Medulla oblongata (tissue), 1 donor: Measurements from ENCODE around the gene S1PR1.

Source experiments
- DNase-seq: peaks from one replicate; pipeline ENCODE4 v3.0.0-alpha.2; 2015; ENCODE audit errors: extremely low spot score

The S1PR1 gene

DNA sequence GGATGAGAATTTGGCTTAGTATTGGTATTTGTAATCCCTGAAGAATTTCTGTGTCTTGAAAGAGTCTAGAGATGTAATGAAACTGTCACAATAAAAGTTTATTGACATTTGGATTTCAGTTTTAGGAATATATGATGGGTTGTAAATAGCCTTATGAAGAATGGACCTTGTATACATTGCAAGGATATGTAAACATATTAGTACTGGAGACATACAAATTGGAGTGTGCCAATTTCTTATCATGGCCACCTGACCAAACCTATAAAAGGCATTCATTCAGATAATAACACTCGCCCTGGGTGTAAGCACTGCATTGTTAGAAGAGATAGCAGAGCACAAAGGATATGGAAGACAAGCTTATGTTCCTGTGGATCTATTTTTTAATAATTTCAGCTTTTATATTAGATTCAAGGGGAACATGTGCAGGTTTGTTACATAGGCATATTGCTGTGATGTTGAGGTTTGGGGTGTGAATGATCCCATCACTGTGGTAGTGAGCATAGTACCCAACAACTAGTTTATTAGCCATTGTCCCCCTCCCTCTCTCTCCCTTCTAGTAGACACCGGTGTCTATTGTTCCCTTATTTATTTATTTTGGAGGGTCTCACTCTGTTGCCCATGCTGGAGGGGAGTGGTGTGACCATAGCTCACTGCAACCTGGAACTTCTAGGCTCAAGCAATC, 8.6 kb downstream of the S1PR1 start:
- no peak for DNase-seq

DNA sequence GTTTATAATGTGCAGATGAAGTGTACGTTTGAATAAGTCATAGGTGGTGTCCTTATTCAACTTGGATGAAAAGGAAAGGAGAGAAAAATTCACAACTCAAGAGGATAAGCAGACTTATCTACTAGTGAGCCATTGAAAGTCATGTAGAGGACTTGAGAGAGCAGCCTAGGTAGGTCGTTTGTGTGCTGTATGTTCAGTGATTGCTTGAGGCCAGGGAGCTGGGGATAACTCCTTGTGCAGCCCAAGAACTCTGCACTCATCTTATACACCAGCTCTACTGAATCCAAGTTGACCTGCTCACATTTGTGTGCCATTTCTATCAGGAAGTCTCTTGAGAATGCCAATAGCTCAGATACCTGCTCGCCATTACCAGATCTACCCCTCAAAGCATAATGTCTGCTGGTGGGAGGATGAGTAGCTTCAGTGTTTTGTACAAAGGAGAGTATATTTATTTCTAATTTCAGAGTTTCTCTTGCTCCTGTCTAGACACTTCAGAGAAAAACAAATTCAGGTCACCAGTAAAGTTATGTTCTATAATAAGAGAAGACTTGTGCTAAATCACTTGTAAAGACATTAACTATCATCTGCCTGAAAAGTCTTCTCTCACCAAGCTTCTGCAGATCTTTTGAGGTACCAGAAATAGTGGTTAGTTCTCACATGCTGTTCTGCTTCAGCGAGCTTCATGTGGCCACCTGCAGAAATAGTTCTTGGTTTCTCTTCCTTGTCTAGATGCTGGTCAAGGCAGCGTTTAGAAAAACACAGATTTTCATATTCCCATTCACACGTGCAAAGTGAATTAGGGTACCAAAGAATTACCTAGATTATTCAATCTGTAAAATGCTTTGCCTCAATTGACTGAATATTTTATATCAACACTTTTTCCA, 10.8 kb downstream of the S1PR1 start:
- DNase-seq, result peak; percentile 37

DNA sequence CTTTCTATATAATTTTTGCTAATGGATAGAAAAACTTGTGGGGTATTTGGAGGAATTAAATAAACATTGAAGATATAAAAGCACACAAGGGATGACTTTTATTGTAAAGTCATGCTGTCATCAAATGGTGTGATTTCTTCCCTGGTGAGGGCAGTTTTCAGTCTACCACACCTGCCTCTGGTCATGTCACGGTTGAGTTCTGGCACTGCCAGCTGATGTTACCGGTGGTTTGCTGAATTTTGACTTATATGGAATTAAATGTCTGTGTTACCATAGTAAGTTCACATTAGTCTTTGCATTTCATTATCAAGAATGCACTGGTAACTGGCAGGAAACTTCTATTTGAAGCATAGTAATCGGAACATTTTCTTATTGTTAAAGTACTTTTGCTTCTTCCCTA, 13.4 kb downstream of the S1PR1 start:
- DNase-seq, result no peak

DNA sequence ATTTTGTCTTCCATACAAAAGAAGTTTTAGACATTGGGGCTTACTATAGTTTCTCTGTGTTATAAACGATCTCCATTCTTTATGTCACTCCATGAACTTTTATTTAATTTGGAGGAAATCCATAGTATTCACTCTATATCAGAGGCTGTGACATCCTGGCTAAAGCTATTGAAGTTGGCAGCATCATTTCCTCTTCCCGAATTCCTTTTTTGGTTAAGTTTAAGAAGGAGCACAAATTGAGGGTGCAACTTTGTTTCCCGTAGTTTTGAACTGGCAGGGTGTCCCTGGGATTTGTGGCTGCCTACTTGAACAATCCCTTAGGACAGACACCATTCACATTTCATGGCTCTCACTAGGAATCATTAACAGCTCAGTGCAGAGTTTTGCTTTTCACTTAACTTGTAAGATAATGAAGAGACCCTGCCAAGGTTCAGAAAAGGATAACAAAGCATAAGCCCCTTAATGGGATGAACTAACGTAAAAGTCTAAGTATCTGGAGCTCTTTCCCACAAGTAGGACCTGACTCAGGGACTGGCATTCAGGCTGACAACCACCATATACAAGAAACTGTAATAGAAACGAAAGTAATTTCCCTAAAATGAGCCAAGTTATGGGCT, 13.9 kb downstream of the S1PR1 start:
- DNase-seq, result no peak

DNA sequence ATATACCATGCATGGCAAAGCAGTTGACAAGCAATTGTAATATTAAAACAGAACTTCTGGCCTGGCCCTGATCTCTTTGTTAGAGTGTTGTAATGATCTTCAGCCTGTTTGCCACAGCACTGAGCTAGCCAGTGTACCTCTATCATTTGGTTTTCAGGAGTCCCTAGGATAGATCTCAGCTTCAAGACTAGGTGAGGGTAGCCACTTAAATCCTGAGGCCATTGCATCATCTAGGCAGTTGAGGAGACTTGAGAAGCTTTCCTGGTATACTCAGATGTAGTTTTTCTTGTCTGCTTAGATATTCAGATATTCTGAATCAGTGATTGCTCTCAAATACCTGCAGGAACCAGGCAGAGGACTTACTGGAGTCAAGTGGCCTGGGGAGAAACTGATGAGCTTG, 14.7 kb downstream of the S1PR1 start:
- DNase-seq, result no peak

DNA sequence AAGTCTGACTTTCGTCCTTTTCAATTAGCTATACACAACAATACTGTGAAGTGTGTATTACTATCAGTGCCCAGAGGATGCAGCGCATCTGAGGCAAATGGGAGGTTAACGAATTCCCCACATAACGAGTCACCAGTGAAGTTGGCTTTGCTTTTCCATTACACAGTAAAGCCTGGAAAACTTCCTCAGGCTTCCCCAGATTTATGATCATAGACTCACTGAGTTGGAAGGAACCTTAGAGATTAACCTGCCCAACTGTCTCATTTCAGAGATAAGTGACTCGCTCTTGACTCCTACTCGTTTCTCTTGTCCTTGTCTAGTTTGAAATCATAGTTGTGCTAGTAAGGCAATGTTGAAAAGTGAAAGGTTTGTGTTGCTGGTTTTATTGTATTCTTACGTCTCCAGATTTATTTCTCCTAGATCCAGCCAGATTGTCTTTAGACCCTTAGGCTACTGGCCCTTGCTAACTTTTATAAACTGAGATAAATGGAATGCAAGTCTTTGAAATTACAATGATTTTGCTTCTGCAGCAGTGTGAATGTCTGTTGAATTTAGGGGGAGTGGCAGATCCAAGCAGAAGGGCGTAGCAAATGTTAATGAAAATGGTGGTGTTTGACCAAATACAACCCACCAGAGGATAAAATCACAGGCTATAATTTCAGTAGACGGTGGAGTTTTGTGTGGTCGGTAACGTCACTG, 17.3 kb downstream of the S1PR1 start:
- DNase-seq, result no peak

DNA sequence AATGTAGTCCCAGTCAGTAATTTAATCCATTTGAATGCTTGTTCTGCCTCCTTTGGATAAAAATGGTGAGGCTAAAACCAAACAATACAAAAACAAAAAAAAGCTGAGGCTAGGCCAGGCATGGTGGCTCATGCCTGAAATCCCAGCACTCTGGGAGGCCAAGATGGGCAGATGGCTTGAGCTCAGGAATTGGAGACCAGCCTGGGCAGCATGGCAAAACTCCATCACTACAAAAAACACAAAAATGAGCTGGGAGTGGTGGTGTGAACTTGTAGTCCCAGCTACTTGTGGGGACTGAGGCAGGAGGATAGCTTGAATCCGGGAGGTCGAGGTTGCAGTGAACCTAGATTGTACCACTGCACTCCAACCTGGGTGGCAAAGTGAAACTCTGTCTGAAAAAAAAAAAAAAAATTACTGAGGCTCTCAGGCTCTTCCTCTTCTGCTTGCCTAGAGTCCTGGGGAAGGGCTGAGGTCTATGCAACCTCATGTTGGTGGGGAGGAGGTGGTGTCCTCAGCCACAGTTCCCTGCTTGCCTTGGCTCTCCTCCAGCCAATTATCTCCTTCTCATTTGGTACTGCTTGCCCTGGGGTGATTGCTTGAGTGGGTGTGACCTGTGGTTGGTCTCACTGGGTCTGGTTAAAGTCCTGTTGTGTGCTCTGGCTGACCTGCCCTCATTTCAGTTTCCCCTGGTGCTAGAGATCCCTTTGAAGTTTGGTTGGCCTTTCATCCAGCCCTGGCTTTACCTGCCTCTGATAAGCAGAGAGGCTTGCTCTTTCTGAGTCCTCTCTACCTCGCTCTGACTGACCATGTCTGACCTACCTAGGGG, 20.9 kb downstream of the S1PR1 start:
- no peak for DNase-seq

DNA sequence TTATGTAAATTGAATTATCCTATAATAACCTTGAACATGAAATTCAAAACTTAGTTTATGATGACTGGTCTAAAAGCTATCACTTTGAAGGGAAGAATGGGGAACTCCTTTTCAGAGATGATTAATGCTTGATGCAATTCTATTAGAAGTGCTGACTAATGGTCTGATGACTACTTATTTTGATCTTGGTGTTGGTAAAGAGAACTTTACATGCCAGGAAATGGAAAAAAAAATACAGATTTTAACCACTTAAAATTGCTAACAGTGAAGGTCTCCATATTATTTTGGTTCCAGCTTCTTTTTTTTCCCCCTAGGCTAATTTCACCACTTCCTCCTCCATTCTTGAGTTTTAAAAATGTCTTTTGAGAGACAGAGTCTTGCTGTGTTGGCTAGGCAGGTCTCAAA, 22.9 kb downstream of the S1PR1 start:
- DNase-seq, result peak; percentile 52

DNA sequence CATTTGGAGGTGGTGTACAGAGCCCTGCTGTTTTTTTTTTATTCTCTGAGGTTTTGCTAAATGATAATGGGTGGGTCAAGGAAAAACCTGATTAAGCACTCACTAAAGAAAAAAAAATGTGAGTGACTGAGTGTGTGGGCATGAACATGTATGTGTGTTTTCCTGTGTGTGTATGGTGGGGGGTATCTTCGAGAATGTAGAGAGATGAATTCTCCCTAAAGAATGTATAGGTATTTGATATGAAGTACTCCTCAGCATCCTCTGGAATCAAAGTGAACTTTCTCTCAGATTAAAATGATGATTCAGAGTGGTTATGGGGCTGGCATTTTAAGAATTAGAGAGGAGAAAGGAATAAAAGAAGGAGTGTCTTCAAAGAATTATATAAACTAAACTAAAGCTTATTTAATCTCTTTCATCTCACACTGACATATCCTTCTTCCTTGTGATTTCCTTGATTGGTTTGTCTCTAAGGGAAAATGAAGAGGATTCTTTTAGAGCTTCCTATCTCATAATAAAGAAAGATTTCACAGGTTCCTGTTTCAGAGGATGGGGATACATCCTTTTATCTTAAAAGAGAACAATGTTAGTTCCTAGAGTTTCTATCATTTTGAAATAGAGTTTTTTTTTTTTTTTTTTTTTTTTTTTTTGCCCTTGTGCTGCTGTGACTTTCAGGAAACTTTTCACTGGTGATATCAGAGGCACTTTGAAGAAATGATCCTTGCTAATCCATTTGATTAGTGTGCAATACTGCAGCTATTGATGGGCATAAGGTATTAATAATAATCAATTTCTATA, 23.9 kb downstream of the S1PR1 start:
- DNase-seq, result no peak

DNA sequence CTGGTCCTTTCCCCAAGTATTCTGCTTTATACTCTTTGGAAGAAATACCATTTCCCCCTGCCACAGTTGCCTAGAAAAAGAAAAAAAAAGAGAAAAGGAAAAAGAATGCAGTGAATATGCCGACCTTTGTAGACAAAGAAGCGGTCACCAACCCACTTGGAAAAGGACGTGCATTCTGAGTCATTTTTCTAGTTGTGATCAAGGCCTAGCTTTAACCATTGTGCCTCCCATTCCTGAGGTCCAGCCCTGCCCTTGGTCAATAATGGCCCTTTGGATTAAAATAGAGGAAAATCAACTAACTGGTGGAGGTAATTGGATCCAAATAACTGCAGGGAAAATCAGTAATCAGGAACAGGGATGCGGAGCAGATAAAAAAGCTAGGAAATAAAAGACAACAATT, 24.8 kb downstream of the S1PR1 start:
- DNase-seq, result no peak

DNA sequence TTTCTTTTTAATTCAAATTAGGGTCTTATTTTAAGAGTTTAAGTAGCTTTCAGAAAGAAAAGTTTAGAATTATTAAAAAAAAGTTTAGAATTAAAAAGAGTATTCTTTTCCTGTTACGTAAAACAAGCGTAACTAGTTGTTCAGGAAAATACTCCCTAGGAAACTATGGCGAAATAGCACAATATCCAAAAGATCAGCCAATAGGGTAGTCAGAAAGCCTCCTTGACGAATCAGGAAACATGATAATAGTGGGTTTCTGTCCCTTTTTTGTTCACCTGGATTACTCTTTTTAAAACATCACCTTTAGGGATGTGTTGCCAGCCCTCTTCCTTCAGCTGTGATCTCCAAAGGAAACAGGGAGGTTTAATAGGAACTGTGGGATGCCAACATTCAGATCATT, 25.2 kb downstream of the S1PR1 start:
- no peak for DNase-seq

DNA sequence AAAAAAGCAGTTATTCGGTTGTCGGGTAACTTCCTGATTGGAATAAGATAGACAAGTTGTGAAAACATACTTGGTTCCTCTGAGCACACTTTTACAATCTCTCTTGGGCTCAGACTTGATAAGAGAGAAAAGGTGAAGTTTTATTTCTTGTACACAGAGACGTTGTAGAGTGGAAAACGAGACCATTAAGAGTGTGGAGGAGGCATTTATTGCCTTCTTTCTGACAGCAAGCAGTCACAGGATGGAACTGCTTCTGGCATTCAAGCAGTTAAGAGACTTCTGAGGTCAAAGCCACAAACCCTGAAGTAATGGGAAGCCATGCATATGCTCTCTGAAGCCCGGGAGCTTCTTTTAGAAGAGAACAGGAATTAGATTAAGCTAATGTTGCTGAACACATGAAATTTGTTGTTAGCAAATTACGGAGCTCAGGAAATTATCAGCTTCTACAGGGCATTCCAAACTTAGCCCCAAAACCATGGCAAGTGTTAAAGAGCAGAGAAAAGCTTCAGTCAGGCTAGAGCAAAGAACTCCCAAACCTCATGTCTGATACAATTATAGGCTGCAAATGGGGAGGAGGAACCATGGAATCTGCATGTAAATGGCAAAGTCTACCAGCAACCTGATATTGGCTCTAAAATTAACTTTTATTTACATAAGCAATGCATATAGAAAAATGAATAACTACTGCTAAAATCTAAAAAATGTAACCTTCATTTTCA, 26.0 kb downstream of the S1PR1 start:
- DNase-seq, result peak; percentile 45

DNA sequence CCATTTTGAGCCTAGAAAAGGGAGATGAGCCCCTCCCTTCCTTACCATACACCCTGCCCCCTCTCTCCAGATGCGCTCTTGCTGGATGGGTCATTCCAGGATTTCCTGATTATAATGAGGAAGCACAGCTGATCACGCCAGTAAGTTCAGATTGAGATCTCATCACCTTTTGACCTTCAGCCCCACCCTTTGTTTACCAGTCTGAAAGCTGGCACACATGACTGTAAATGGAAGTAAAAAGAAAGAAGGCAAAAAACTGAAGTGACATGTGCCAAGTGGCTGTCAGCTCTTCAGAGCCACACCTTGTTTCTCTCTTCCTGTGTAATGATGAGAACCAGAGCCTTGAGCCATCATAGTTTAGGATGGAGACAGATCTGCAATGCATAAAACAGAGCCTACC, 27.9 kb downstream of the S1PR1 start:
- DNase-seq, result no peak

DNA sequence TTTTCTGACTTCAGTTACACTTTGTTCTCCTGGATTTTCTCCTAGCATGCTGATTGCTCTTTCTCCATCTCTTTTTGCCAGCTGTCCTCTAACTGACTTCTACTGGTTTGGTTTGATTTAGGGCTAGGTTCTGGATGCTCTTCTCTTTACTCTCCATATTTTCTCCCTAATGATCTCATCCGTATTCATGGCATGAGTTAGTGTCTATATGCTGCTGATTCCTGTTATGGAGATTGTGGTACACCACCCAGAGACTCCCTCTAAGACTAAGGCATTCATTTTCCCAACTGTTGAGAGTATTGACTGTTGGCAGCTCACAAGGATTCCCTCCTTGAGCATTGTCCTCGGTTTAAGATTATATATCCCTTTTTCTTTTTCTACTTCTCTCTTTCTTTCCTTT, 28.9 kb downstream of the S1PR1 start:
- no peak for DNase-seq

DNA sequence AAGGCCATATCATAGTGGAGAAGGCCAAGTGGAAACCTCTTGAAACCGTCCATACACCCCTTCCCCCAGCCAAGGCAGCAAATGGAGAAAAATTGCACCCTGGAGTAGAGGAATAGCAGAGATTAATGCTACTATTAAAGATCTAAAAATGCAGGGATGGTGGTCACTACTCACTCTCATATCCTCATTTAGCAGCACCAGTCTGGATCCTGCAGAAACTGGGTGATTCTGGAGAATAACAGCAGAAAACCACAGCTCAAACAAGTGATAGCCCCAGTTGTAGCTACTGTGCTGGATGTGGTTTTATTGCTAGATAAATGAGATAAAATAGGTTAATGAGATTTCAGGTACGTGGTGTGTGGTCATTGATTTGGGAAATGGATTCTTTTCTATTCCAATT, 30.3 kb downstream of the S1PR1 start:
- no peak for DNase-seq

DNA sequence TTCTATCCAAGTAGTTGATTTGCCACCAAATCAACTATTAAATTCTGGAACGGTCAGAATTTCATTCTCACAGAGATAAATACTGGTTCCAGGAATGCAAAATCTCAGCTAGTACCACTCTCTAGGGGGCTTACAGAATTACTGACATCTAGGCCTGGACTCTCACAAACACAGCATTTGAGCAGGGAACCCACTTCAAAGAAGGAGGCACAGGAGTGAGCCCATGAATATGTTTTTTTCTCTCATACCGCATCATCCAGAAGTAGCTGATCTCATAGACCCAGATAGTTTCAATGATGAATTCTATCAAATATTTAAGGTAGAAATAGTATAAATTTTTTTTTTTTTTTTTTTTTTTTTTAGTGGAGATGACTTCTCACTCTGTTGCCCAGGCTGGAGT, 32.1 kb downstream of the S1PR1 start:
- no peak for DNase-seq

DNA sequence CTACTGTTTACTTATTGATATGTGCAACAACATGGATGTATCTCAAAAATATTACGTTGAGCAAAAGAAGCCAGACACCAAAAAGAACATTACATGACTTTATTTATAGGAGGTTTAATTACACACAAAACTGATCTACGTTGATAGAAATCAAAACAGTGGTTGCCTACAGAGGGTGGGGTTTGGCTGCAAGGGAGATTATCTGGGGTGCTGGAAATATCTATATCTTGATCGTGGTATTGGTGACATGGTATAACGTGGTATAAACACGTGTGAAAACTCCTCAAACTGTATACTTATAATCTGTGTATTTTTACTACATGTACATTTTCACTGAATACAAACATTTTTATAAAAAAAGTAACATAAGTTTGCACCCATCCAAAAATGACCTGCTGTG, 38.9 kb downstream of the S1PR1 start:
- no peak for DNase-seq

DNA sequence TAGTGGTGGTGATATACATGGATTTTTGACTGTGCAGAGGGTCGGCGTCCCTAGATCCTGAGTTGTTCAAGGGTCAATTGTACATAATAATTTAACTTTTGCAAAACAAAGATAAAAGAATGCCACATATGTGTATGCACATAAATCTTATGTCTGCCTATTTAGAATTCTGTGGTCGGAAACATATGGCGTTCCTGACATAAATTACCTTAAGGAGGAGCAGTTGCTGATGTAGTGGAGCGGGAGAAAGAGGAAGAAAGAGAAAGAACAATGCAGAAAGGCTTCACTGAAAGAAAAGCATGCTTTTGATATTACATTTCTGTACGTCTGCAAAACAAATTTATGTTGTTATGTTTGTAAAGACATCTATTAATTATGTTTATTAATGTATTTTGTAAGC, 40.0 kb downstream of the S1PR1 start:
- no peak for DNase-seq

DNA sequence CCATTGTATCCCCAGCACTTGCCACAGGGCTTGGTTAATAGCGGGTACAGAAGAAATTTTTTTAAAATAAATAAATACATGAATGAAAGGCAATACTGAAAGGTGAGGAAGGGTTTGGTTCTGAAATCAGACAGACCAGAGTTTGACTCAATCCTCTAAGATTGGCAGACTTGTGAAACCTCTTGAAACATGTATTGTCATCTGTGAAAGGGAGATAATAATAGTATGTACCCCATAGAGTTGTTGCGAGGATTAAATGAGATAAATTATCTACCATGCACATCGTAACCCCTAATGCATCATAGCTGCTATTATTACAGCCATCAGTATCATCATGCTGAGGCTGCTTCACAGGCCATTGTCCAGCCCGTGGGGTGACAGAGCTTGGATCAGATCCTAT, 41.4 kb downstream of the S1PR1 start:
- DNase-seq, result no peak

DNA sequence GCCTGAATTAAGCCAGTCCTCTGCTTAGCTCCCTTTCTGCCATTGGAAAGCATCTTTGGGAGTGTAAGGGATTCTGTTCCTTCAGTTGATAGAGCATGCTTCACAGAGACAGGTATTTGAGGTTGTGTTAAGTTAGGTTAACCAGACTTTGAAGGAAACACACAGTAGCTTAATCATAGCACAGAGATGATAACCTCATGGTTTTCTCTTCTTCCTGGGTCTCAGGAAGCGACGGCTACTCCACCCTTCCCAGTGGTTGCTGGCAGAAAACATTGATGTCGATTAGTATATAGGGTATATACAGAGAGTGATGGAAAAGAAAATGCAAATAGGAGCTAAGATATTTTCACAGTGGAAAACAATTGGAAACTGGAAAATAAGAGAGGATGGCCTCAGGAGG, 42.0 kb downstream of the S1PR1 start:
- DNase-seq, result no peak
